Measurements from ENCODE around the gene PLEKHA7.

PLEKHA7 gene

DNA sequence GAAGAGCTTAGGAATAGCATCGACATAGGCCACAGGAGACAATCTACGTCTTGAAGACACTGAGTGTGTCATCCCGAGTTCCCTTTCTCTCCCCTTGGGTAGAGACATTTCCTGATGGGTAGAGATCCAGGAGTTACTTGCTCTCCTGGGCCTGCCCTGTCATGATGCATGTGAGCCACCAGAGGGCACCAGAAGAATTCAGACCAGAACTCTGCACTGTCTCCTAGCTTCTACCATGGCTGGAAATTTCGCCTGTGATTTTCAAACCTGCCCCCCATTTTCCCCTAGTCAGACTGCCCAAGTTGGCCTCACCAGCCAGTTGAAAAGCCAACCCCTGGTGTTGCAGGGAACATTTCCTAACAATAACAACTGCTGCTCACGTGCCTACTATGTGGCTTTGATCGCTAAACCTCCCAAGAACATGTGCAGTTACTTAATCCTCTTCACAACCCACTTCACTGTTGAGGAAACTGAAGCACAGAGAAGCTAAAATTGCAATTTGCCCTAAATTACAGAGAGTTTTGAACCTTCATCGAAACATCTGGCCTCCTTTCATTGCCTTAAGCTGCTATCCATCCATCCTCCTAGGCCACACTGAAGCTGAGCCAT, 228.6 kb downstream of the PLEKHA7 start:
- TF ChIP-seq, protein P1, sequence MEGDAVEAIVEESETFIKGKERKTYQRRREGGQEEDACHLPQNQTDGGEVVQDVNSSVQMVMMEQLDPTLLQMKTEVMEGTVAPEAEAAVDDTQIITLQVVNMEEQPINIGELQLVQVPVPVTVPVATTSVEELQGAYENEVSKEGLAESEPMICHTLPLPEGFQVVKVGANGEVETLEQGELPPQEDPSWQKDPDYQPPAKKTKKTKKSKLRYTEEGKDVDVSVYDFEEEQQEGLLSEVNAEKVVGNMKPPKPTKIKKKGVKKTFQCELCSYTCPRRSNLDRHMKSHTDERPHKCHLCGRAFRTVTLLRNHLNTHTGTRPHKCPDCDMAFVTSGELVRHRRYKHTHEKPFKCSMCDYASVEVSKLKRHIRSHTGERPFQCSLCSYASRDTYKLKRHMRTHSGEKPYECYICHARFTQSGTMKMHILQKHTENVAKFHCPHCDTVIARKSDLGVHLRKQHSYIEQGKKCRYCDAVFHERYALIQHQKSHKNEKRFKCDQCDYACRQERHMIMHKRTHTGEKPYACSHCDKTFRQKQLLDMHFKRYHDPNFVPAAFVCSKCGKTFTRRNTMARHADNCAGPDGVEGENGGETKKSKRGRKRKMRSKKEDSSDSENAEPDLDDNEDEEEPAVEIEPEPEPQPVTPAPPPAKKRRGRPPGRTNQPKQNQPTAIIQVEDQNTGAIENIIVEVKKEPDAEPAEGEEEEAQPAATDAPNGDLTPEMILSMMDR (IDR thresholded peaks at IDR 0.05; ENCODE audit: insufficient read depth, missing control alignments) = peak; percentile 72
- FAIRE-seq (no peak), DNase-seq (ENCODE audit: insufficient read length, low spot score) (peak; percentile 80)

GRCh38 chr11:16784666-16785065, 229.5 kb downstream of the PLEKHA7 start:
- no peak for FAIRE-seq

DNA sequence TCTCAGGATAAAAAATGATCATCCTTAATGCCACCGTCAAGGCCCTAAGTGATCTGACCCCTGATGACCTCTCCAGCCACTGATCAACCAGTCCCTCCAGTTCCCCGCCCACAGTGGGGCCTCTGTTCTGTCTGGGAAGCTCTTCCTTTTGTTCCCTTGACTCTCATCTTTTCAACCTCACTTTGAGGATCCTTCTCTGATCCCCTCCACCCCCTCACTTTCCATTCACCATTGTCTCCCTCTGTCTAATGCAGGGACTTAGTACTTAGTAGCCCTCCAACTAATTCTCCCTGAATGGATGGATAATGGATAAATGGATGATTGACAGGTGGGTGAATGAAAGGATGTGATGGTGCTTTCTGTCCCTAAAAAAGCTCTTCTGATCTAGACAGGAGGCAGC, 230.1 kb downstream of the PLEKHA7 start:
- DNase-seq (ENCODE audit: insufficient read length, low spot score) (no peak), FAIRE-seq (no peak)
- TF ChIP-seq, protein P1 (IDR thresholded peaks at IDR 0.05; ENCODE audit: insufficient read depth, missing control alignments) = no peak

More at GRCh38 chr11:16784666-16785065, 229.5 kb downstream of the PLEKHA7 start:
- DNase-seq (ENCODE audit: insufficient read length, low spot score) = no peak
- TF ChIP-seq, protein P1 (IDR thresholded peaks at IDR 0.05; ENCODE audit: insufficient read depth, missing control alignments) = no peak

- DNase-seq (ENCODE audit: insufficient read length, low spot score) (no peak), FAIRE-seq (no peak)
- TF ChIP-seq, protein P1 (IDR thresholded peaks at IDR 0.05; ENCODE audit: insufficient read depth, missing control alignments) = no peak
Measured at GRCh38 chr11:16783321-16783801, 230.9 kb downstream of the PLEKHA7 start.

DNA sequence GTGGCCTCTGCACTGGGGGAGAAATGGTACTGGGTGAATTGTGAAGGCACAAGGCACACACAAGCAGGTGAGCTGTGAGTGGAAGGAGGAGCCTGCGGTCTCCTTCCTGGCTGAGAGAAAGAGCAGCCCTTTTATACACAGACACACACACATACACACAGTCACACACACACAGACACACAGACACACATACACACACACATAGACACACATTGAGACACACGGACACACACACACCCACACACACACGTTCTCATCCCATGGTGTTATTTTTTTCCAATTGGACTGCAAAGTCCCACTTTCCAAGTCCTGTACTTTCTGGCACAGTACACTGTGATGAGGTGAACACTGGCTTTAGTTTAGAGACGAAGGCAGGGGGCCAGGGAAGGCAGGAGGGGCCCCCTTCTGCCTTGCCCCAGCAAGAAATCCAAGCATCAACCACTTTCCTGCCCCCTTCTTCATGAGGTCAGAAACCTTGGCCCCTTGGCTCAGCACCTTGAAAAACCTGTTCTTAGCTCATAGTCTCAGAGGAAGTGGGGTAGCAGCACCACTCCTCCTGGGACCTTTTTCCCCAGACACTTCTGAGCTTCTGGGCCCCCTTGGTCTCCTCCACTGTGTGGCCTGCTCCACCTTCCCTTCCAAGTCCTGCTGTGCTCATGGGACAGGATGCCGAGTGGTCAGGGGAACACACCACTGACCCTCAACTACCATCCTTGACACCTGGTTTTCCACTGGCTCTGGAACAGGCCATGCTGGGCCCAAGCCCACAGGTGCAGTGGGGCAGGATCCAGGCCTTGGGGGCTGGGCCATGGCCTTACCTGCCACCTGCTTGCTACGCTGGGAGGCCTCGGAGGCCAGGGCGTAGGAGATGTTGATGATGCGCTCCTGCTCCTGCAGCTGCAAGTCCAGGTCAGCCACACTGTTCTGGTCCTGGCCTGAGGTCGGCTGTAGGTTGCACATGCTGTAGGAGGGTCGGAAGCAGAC, 232.0 kb downstream of the PLEKHA7 start:
- FAIRE-seq = no peak

DNA sequence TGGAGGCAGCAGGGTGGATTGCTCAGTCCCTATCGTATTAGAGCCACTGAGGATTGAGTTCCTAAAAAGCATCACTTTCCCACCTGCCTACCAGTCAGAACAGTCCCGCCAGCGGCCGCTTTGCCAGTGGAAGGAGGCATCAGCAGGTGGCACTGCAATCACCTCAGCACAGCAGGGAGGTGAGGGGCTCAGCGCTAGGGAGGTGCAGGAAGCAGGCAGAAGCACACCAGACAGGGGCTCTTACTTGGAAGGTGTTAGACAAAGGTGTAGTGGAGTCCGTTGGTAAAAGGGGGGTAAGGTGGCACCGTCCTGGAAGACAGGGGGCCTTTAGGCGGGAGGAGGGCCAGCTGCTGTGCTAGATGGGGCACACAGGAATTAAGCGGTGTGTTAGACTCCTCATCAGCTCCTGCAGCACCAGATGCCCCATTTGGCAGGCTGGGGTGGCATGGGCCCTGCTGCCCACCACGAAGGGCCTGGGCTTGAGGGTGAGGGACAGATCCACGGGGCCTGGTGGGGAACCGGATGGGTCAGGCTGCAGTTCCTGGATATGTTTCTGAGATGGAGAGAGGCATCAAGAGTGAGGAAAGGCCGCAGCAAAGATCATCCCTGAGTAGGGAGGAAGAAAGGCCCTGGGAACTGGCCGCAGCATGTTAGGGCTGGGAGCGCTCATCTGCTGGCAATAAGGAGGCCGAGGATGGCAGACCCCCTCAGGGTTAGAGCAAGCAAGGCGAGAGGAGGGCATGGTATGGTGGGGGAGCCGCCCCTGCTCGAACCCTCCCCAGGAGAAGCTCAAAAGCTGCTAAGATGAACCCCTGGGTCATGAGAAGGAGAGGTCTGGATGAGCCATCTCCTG, 233.3 kb downstream of the PLEKHA7 start:
- no peak for DNase-seq (ENCODE audit: insufficient read length, low spot score)
- no peak for FAIRE-seq
- TF ChIP-seq, protein P1 (IDR thresholded peaks at IDR 0.05; ENCODE audit: insufficient read depth, missing control alignments) = no peak

More for the DNA sequence above, 232.0 kb downstream of the PLEKHA7 start:
- no peak for DNase-seq (ENCODE audit: insufficient read length, low spot score)
- TF ChIP-seq, protein P1 (IDR thresholded peaks at IDR 0.05; ENCODE audit: insufficient read depth, missing control alignments) = no peak
